Neural cell (in vitro differentiated cells): ENCODE results near the gene TSSC4. TPM values are rescaled to one million over a fixed set of nuclear protein-coding genes. Genes with fewer than 3 reads are reported as not detected.

ENCODE experiments used
- H2AFZ ChIP-seq: fragments of 200-600, 300-800 bp; sonication (generic), shearing (Covaris generic); 2 replicates; pipeline ENCODE4 v1.6.0; 2014; ENCODE audit warnings: low read depth, mild to moderate bottlenecking, antibody characterized with exemption, low read length, moderate library complexity
- H3F3A ChIP-seq: fragments of 200-600 bp; shearing (Covaris generic); 2 replicates; pipeline ENCODE4 v1.6.1; 2016; ENCODE audit warnings: mild to moderate bottlenecking, moderate library complexity, mixed read lengths, antibody characterized with exemption, low read length; ENCODE audit not compliant: insufficient read depth, poor library complexity, severe bottlenecking
- H3K27ac ChIP-seq: fragments of 200-600, 300-800 bp; sonication (generic), shearing (Covaris generic); 2 replicates; pipeline ENCODE4 v1.5.1; 2014; ENCODE audit warnings: mild to moderate bottlenecking, low read length, moderate library complexity
- H3K27me3 ChIP-seq: fragments of 300-800, 200-600 bp; sonication (generic), shearing (Covaris generic); 2 replicates; pipeline ENCODE4 v1.6.0; 2014; ENCODE audit warnings: mild to moderate bottlenecking, low read depth, low read length, moderate library complexity; ENCODE audit not compliant: insufficient read depth
- H3K36me3 ChIP-seq: fragments of 300-800, 200-600 bp; sonication (generic), shearing (Covaris generic); 2 replicates; pipeline ENCODE4 v1.5.1; 2014; ENCODE audit warnings: mild to moderate bottlenecking, antibody characterized with exemption, low read length, moderate library complexity; ENCODE audit not compliant: insufficient read depth
- H3K4me2 ChIP-seq: fragments of 300-800, 200-600 bp; sonication (generic), shearing (Covaris generic); 2 replicates; pipeline ENCODE4 v1.6.0; 2014; ENCODE audit warnings: mild to moderate bottlenecking, low read length
- H3K4me3 ChIP-seq: fragments of 300-800, 200-600 bp; sonication (generic), shearing (Covaris generic); 2 replicates; pipeline ENCODE4 v1.5.1; 2014; ENCODE audit warnings: mild to moderate bottlenecking, low read length, moderate library complexity
- H3K79me2 ChIP-seq: fragments of 200-600 bp; shearing (Covaris generic); replicated peaks from 2 replicates; pipeline ENCODE4 v1.6.0; 2014; ENCODE audit warnings: mild to moderate bottlenecking, low read length, moderate library complexity; ENCODE audit not compliant: insufficient read depth
- H3K9ac ChIP-seq: fragments of 300-800, 200-600 bp; sonication (generic), shearing (Covaris generic); 2 replicates; pipeline ENCODE4 v1.6.1; 2016; ENCODE audit warnings: mild to moderate bottlenecking, low read length, mixed read lengths
- H3K9me2 ChIP-seq: fragments of 200-600 bp; shearing (Covaris generic); 2 replicates; pipeline ENCODE4 v1.6.1; 2016; ENCODE audit warnings: mild to moderate bottlenecking, low read length, mixed read lengths; ENCODE audit not compliant: insufficient read depth
- H3K9me3 ChIP-seq: fragments of 200-600, 300-800 bp; sonication (generic), shearing (Covaris generic); 2 replicates; pipeline ENCODE4 v1.6.1; 2016; ENCODE audit warnings: mild to moderate bottlenecking, mixed run types, low read length, moderate library complexity, mixed read lengths
- H4K20me1 ChIP-seq: fragments of 200-600 bp; shearing (Covaris generic); 2 replicates; pipeline ENCODE4 v1.6.1; 2016; ENCODE audit warnings: mild to moderate bottlenecking, mixed run types; ENCODE audit not compliant: insufficient read depth
- EP300 ChIP-seq: fragments of 450-650 bp; conservative IDR thresholded peaks from 2 replicates; pipeline ENCODE4 v1.6.1; 2014; ENCODE audit warnings: antibody characterized with exemption, mild to moderate bottlenecking, moderate library complexity; ENCODE audit not compliant: poor library complexity, severe bottlenecking
- EZH2 ChIP-seq: fragments of 200-600, 300-800 bp; shearing (Covaris generic), sonication (generic); IDR thresholded peaks from 2 replicates; pipeline ENCODE4 v1.6.1; 2014; ENCODE audit warnings: antibody characterized with exemption, low read length, borderline replicate concordance, mild to moderate bottlenecking; ENCODE audit not compliant: insufficient read depth, poor library complexity, severe bottlenecking
- MXI1 ChIP-seq: fragments of 450-650 bp; conservative IDR thresholded peaks from 2 replicates; pipeline ENCODE4 v1.6.1; 2014; ENCODE audit warnings: antibody characterized with exemption, mild to moderate bottlenecking; ENCODE audit not compliant: poor library complexity, severe bottlenecking
- POLR2AphosphoS5 ChIP-seq: IDR thresholded peaks from 2 replicates; pipeline ENCODE4 v1.6.1; 2012
- RAD21 ChIP-seq: fragments of 450-650 bp; conservative IDR thresholded peaks from 2 replicates; pipeline ENCODE4 v1.6.1; 2014; ENCODE audit warnings: antibody characterized with exemption, mild to moderate bottlenecking, moderate library complexity
- SMC3 ChIP-seq: fragments of 450-650 bp; conservative IDR thresholded peaks from 2 replicates; pipeline ENCODE4 v1.6.1; 2014; ENCODE audit warnings: antibody characterized with exemption, mild to moderate bottlenecking, moderate library complexity; ENCODE audit not compliant: poor library complexity
- TAF1 ChIP-seq: IDR thresholded peaks from 2 replicates; pipeline ENCODE4 v1.6.1; 2012; ENCODE audit warnings: low read depth
- polyA plus RNA-seq: library from polyadenylated mRNA; depleted of rRNA; stranded (reverse); fragments of >200 nt; gene quantifications from 2 replicates; pipeline ENCODE4 v1.2.3, GENCODE V29; 2014
- TF ChIP-seq, protein P1 (sequence below): fragments of 450-650 bp; IDR thresholded peaks from 2 replicates; pipeline ENCODE4 v1.5.1; 2014; ENCODE audit warnings: antibody characterized with exemption, mild to moderate bottlenecking, moderate library complexity; ENCODE audit not compliant: poor library complexity, severe bottlenecking
- TF ChIP-seq, protein P2 (sequence below): IDR thresholded peaks from 2 replicates; pipeline ENCODE4 v1.6.1; 2012; ENCODE audit warnings: borderline replicate concordance

The TSSC4 gene
- polyA plus RNA-seq, 1 donor from 2014 or later = 54.3 TPM

DNA sequence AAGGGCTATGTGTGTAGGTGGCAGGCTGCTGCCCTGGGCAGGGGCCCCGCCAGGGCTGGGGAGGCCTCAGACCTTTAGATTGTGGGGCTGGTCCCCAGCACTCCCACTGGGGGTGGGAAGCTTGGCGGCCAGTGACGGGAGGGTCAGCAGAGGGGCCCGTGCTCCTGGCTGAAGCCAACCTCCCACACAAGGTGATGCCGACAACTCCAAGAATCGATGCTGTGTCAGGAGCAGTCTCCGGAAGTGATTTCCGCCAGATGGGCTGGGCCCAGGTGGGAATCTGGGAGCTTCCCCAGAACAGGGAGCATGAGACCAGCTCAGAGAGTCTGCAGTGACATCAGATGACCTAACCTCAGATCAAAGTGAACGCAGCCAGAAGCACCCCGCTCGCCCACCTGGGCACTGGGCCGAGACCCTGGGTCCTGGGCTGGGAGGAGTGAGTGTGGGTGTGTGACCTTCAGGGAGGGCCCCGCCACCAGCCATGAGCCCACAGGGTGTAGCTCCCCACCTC lies 36.0 kb downstream of the TSSC4 start:
- TF ChIP-seq, protein P1, sequence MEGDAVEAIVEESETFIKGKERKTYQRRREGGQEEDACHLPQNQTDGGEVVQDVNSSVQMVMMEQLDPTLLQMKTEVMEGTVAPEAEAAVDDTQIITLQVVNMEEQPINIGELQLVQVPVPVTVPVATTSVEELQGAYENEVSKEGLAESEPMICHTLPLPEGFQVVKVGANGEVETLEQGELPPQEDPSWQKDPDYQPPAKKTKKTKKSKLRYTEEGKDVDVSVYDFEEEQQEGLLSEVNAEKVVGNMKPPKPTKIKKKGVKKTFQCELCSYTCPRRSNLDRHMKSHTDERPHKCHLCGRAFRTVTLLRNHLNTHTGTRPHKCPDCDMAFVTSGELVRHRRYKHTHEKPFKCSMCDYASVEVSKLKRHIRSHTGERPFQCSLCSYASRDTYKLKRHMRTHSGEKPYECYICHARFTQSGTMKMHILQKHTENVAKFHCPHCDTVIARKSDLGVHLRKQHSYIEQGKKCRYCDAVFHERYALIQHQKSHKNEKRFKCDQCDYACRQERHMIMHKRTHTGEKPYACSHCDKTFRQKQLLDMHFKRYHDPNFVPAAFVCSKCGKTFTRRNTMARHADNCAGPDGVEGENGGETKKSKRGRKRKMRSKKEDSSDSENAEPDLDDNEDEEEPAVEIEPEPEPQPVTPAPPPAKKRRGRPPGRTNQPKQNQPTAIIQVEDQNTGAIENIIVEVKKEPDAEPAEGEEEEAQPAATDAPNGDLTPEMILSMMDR = no peak
- no peak for TF ChIP-seq EZH2
- no peak for TF ChIP-seq MXI1
- no peak for TF ChIP-seq TAF1
- TF ChIP-seq RAD21 = no peak
- TF ChIP-seq EP300 = no peak
- TF ChIP-seq, protein P2, sequence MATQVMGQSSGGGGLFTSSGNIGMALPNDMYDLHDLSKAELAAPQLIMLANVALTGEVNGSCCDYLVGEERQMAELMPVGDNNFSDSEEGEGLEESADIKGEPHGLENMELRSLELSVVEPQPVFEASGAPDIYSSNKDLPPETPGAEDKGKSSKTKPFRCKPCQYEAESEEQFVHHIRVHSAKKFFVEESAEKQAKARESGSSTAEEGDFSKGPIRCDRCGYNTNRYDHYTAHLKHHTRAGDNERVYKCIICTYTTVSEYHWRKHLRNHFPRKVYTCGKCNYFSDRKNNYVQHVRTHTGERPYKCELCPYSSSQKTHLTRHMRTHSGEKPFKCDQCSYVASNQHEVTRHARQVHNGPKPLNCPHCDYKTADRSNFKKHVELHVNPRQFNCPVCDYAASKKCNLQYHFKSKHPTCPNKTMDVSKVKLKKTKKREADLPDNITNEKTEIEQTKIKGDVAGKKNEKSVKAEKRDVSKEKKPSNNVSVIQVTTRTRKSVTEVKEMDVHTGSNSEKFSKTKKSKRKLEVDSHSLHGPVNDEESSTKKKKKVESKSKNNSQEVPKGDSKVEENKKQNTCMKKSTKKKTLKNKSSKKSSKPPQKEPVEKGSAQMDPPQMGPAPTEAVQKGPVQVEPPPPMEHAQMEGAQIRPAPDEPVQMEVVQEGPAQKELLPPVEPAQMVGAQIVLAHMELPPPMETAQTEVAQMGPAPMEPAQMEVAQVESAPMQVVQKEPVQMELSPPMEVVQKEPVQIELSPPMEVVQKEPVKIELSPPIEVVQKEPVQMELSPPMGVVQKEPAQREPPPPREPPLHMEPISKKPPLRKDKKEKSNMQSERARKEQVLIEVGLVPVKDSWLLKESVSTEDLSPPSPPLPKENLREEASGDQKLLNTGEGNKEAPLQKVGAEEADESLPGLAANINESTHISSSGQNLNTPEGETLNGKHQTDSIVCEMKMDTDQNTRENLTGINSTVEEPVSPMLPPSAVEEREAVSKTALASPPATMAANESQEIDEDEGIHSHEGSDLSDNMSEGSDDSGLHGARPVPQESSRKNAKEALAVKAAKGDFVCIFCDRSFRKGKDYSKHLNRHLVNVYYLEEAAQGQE = no peak
- TF ChIP-seq POLR2AphosphoS5 = no peak
- no peak for TF ChIP-seq SMC3
- no peak overlapping the region for H3K9ac ChIP-seq
- no peaks in the 10 kb centered on the region for H3K79me2 ChIP-seq
- H3K27ac ChIP-seq = no peak overlapping the region
- H3K36me3 ChIP-seq = no peaks in the 10 kb centered on the region
- no peak overlapping the region for H2AFZ ChIP-seq
- no peaks in the 10 kb centered on the region for H3F3A ChIP-seq
- no peaks in the 10 kb centered on the region for H3K27me3 ChIP-seq
- H3K9me3 ChIP-seq = no peaks in the 10 kb centered on the region
- no peak overlapping the region for H3K4me3 ChIP-seq
- H4K20me1 ChIP-seq = no peaks in the 10 kb centered on the region
- H3K9me2 ChIP-seq = no peaks in the 10 kb centered on the region
- H3K4me2 ChIP-seq = no peak overlapping the region

DNA sequence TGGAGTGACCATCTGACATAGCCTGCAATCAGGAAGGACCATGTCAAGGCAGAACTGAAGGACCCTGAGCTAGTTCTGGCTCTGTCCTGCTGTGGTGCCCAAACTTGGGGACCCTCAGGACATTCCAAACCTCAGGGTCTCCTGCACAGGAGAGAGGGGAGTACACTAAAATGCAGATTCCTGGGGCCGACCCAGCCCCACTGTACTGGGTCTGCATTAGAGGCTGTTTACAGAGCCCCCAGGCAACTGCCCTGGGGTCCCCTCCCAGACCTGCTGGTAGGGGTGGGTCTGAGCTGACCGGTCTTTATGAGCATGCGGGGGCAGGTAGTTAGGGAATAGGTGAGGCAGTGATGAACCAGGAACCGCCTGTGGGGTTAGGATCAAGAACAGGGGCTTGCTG lies 37.0 kb downstream of the TSSC4 start:
- Histone ChIP-seq H3K27ac (no peak overlapping the region), H3F3A (no peaks in the 10 kb centered on the region), H3K9ac (no peak overlapping the region), H3K79me2 (no peaks in the 10 kb centered on the region), H3K9me3 (peaks cover 2% of the 10 kb centered on the region), H3K9me2 (no peaks in the 10 kb centered on the region), H3K27me3 (peaks cover 6% of the 10 kb centered on the region), H4K20me1 (no peaks in the 10 kb centered on the region), H2AFZ (no peak overlapping the region), H3K4me2 (no peak overlapping the region), H3K36me3 (no peaks in the 10 kb centered on the region), H3K4me3 (no peak overlapping the region)
- TF ChIP-seq TAF1 (no peak), SMC3 (no peak), RAD21 (no peak), MXI1 (no peak), EZH2 (no peak), POLR2AphosphoS5 (no peak), EP300 (no peak)
- TF ChIP-seq, protein P2 = no peak
- TF ChIP-seq, protein P1 = no peak
